H1 (cell line): ENCODE measurements around the gene VAT1L. TPM values are rescaled to one million over a fixed set of nuclear protein-coding genes. Genes with fewer than 3 reads are reported as not detected.

Experiments used
- HDAC2 ChIP-seq, 2 experiments: fragments of 300-600 bp in 1 of 2; sonication (generic) in 1 of 2; IDR thresholded peaks; 2 replicates each; pipeline ENCODE4 v1.6.1; 2011 to 2012; ENCODE audit warnings: low read depth in 2 of 2, low read length in 2 of 2, mild to moderate bottlenecking in 2 of 2, moderate library complexity in 2 of 2, borderline replicate concordance in 1 of 2, inconsistent platforms in 1 of 2
- JUND ChIP-seq: IDR thresholded peaks from 2 replicates; pipeline ENCODE4 v1.6.1; 2011; ENCODE audit warnings: mild to moderate bottlenecking, improper control_type of control experiment, low read length
- NANOG ChIP-seq: IDR thresholded peaks from 2 replicates; pipeline ENCODE4 v1.6.1; 2011; ENCODE audit warnings: low read length, low read depth, mild to moderate bottlenecking, inconsistent platforms; ENCODE audit not compliant: insufficient read depth, poor library complexity, severe bottlenecking
- RXRA ChIP-seq: IDR thresholded peaks from 2 replicates; pipeline ENCODE4 v1.6.1; 2011; ENCODE audit warnings: low read depth, mild to moderate bottlenecking, low read length, moderate library complexity; ENCODE audit not compliant: insufficient read depth
- SUZ12 ChIP-seq: fragments of 200-600 bp; sonication (generic); IDR thresholded peaks from 2 replicates; pipeline ENCODE4 v1.6.1; 2012; ENCODE audit warnings: mild to moderate bottlenecking, inconsistent platforms, low read length, moderate library complexity, mixed read lengths
- TAF1 ChIP-seq: IDR thresholded peaks from 2 replicates; pipeline ENCODE4 v1.6.1; 2011; ENCODE audit warnings: mild to moderate bottlenecking, low read depth, low read length
- TAF7 ChIP-seq: optimal IDR thresholded peaks from 2 replicates; pipeline ENCODE3; 2011; ENCODE audit warnings: low read depth, mild to moderate bottlenecking, inconsistent platforms, low read length, moderate library complexity, borderline replicate concordance
- polyA plus RNA-seq, 7 experiments: library from polyadenylated mRNA; depleted of rRNA in 3 of 7; stranded (reverse) in 5 of 7; unstranded in 2 of 7; fragments of >200 nt in 5 of 7; fragments of 200-250 nt in 2 of 7; gene quantifications; 1 replicate in 5 of 7; 2 replicates in 1 of 7; 4 replicates in 1 of 7; pipeline versions ENCODE4 v1.2.1 to v1.2.3, GENCODE V29; 2011 to 2013; ENCODE audit warnings: missing spikeins in 2 of 7, mixed read lengths in 2 of 7
- total RNA-seq: library from RNA; stranded (reverse); fragmentation: NEBNext Ultra II Directional; extraction: Animal tissue kit (Norgen Biotek cat#: 25700); gene quantifications from 2 replicates; pipeline ENCODE4 v1.2.1, GENCODE V29; 2021
- TF ChIP-seq, protein P1 (sequence below): IDR thresholded peaks from 2 replicates; pipeline ENCODE4 v1.6.1; 2011; ENCODE audit warnings: low read length, improper control_type of control experiment

Gene VAT1L
- total and polyA plus RNA-seq, 2 of the 8 experiments (the other 6 are each of a cell fraction or from before 2014, with no cell fraction given): 46.3 to 48.2 TPM

DNA sequence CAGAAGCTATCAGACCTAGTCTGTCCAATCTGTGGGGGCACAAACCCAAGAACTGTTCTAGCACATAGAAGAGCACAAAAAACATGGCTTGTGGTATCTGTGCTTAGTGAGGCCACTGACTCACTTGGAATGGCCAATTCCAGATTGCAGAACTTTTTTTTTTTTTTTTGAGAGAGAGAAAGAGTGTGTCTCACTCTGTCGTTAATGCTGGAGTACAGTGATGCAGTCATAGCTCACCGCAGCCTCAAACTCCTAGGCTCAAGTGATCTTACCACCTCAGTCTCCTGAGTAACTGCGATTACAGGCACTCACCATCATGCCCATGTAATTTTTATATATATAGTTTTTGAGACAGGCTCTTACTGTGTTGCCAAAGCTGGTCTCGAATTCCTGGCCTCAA, 156.8 kb downstream of the VAT1L start (continued):
- TF ChIP-seq HDAC2 (IDR thresholded peaks at IDR 0.05; ENCODE audit: borderline replicate concordance in 1 of 2, low read depth in 2 of 2, low read length in 2 of 2) (no peak), JUND (no peak), NANOG (no peak), TAF1 (no peak), SUZ12 (no peak), RXRA (no peak), TAF7 (no peak)
- TF ChIP-seq, protein P1, sequence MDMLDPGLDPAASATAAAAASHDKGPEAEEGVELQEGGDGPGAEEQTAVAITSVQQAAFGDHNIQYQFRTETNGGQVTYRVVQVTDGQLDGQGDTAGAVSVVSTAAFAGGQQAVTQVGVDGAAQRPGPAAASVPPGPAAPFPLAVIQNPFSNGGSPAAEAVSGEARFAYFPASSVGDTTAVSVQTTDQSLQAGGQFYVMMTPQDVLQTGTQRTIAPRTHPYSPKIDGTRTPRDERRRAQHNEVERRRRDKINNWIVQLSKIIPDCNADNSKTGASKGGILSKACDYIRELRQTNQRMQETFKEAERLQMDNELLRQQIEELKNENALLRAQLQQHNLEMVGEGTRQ: no peak
- TF ChIP-seq, all 59 proteins: peak for 0
